ENCODE measurements around the gene MAPKAPK3. TPM values are rescaled to one million over a fixed set of nuclear protein-coding genes. Genes with fewer than 3 reads are reported as not detected.

MAPKAPK3 gene
- total RNA-seq, 1 donor from 2014 or later: 359 TPM

- Histone ChIP-seq H3K4me1 (peaks cover 28% of the 10 kb centered on the region), H3K36me3 (peaks cover 42% of the 10 kb centered on the region), H3K27ac (replicated peaks) (no peak overlapping the region), H3K4me3 (no peak overlapping the region), H3K27me3 (ENCODE audit: low read depth) (no peaks in the 10 kb centered on the region), H3K9me3 (replicated peaks) (no peaks in the 10 kb centered on the region)
- intact Hi-C loops (cut with micrococcal nuclease): no loop called here
- no peak for TF ChIP-seq CTCF (IDR thresholded peaks at IDR 0.05; ENCODE audit: borderline replicate concordance)
- no peak for DNase-seq
These were observed 41.6 kb upstream of the MAPKAPK3 start for GRCh38 chr3:50575372-50575771.

GRCh38 chr3:50577348-50577747 is 39.6 kb upstream of the MAPKAPK3 start:
- Histone ChIP-seq H3K4me1 (peaks cover 28% of the 10 kb centered on the region), H3K9me3 (replicated peaks) (no peaks in the 10 kb centered on the region), H3K4me3 (no peak overlapping the region), H3K27ac (replicated peaks) (no peak overlapping the region), H3K36me3 (peaks cover 42% of the 10 kb centered on the region), H3K27me3 (ENCODE audit: low read depth) (no peaks in the 10 kb centered on the region)
- intact Hi-C loops (cut with micrococcal nuclease): no loop called here
- DNase-seq: no peak
- no peak for TF ChIP-seq CTCF (IDR thresholded peaks at IDR 0.05; ENCODE audit: borderline replicate concordance)

GRCh38 chr3:50580683-50581458 is 36.1 kb upstream of the MAPKAPK3 start:
- H3K27me3 ChIP-seq (ENCODE audit: low read depth): no peaks in the 10 kb centered on the region
- intact Hi-C loops (cut with micrococcal nuclease): no loop called here
- H3K36me3 ChIP-seq: peaks cover 35% of the 10 kb centered on the region
- peak overlapping the region; percentile 93 for H3K27ac ChIP-seq (replicated peaks)
- no peak for DNase-seq
- peak; percentile 20 for TF ChIP-seq CTCF (IDR thresholded peaks at IDR 0.05; ENCODE audit: borderline replicate concordance)
- H3K4me1 ChIP-seq: peaks cover 54% of the 10 kb centered on the region
- H3K4me3 ChIP-seq: no peak overlapping the region
- H3K9me3 ChIP-seq (replicated peaks): no peaks in the 10 kb centered on the region

- H3K36me3 ChIP-seq: peaks cover 30% of the 10 kb centered on the region
- peaks cover 60% of the 10 kb centered on the region for H3K4me1 ChIP-seq
- intact Hi-C loops (cut with micrococcal nuclease): no loop called here
- H3K9me3 ChIP-seq (replicated peaks): no peaks in the 10 kb centered on the region
- no peaks in the 10 kb centered on the region for H3K27me3 ChIP-seq (ENCODE audit: low read depth)
- DNase-seq: no peak
- TF ChIP-seq CTCF (IDR thresholded peaks at IDR 0.05; ENCODE audit: borderline replicate concordance): no peak
- H3K27ac ChIP-seq (replicated peaks): peak overlapping the region; percentile 93
- no peak overlapping the region for H3K4me3 ChIP-seq
These were observed 35.5 kb upstream of the MAPKAPK3 start for GRCh38 chr3:50581459-50581842.

GRCh38 chr3:50582083-50582482 is 34.9 kb upstream of the MAPKAPK3 start:
- Histone ChIP-seq H3K27me3 (ENCODE audit: low read depth) (no peaks in the 10 kb centered on the region), H3K9me3 (replicated peaks) (no peaks in the 10 kb centered on the region), H3K36me3 (peaks cover 23% of the 10 kb centered on the region), H3K4me1 (peaks cover 66% of the 10 kb centered on the region), H3K4me3 (no peak overlapping the region), H3K27ac (replicated peaks) (peak overlapping the region; percentile 93)
- no peak for DNase-seq
- TF ChIP-seq CTCF (IDR thresholded peaks at IDR 0.05; ENCODE audit: borderline replicate concordance): no peak
- intact Hi-C loops (cut with micrococcal nuclease): no loop called here

Measured in left ventricle myocardium inferior (tissue), 1 donor.